Sigmoid colon (tissue), 4 donors: ENCODE measurements around the gene SOAT2.

ENCODE experiments used
- POLR2A ChIP-seq, 2 donors: fragments of 450-650 bp; IDR thresholded peaks; one replicate each; pipeline ENCODE4 v1.6.1; 2016; ENCODE audit warnings: antibody characterized with exemption in 2 of 2, mild to moderate bottlenecking in 2 of 2, moderate library complexity in 2 of 2
- POLR2AphosphoS5 ChIP-seq, 4 donors: sonication (generic); formaldehyde crosslinking; IDR thresholded peaks; one replicate each; pipeline ENCODE4 v1.6.1; 2017; ENCODE audit warnings: antibody characterized with exemption in 4 of 4
- TF ChIP-seq, protein P1 (sequence below), 4 experiments: fragments of 450-650 bp in 3 of 4; fragments of 200-600 bp in 1 of 4; IDR thresholded peaks; one replicate each; pipeline ENCODE4 v1.5.1; 2016 to 2019; ENCODE audit warnings: antibody characterized with exemption in 4 of 4, mild to moderate bottlenecking in 3 of 4, moderate library complexity in 2 of 4

DNA sequence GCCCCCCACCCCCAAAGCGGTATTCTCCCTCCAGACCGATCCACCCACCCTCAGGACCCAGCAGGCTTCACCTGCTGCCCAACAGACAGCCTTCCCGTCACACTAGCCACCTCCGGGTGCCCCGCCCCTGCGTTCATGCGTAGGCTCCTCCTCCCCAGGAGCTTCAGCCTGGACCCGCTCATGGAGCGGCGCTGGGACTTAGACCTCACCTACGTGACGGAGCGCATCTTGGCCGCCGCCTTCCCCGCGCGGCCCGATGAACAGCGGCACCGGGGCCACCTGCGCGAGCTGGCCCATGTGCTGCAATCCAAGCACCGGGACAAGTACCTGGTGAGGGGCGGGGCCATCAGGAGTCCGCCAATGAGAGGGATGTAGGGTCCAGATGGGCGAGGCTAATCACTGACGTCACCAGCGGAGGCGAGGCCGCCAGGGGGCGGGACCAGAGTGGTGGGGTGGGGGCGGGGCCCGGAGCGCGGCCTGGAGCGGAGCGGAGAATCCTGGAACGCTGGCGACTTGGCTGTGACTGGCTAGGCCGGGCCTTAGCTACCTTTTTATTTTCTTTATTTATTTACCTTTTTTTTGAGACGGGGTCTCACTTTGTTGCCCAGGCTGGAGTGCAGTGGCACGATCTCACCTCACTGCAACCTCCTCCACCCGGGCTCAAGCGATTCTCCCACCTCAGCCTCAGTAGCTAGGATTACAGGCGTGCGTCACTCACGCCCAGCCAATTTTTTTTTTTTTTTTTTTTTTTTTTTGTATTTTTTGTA lies 49.0 kb upstream of the SOAT2 start:
- TF ChIP-seq, protein P1, sequence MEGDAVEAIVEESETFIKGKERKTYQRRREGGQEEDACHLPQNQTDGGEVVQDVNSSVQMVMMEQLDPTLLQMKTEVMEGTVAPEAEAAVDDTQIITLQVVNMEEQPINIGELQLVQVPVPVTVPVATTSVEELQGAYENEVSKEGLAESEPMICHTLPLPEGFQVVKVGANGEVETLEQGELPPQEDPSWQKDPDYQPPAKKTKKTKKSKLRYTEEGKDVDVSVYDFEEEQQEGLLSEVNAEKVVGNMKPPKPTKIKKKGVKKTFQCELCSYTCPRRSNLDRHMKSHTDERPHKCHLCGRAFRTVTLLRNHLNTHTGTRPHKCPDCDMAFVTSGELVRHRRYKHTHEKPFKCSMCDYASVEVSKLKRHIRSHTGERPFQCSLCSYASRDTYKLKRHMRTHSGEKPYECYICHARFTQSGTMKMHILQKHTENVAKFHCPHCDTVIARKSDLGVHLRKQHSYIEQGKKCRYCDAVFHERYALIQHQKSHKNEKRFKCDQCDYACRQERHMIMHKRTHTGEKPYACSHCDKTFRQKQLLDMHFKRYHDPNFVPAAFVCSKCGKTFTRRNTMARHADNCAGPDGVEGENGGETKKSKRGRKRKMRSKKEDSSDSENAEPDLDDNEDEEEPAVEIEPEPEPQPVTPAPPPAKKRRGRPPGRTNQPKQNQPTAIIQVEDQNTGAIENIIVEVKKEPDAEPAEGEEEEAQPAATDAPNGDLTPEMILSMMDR (IDR thresholded peaks at IDR 0.05), result no peak
- TF ChIP-seq POLR2A (IDR thresholded peaks at IDR 0.05) (peak in 1 of 2 donors; percentile 44), POLR2AphosphoS5 (IDR thresholded peaks at IDR 0.05) (peak; percentile 80 to 89 (median 84))
